NCI-H2196 (cell line): ENCODE results near the gene SEC23A.
"Not testable (repeated sequence)": the region's sequence is repeated elsewhere in the genome, so short reads cannot be mapped to it uniquely, and the experiment has no call there.

Experiments used
- DNase-seq: peaks from one replicate; lab custom pipeline; 2025; ENCODE audit not compliant: unreplicated experiment; lab: John Stamatoyannopoulos, UW

Gene SEC23A

GRCh38 chr14:39094515-39094914 lies 8.5 kb downstream of the SEC23A start:
- DNase-seq: no peak

GRCh38 chr14:39091716-39092115 lies 11.3 kb downstream of the SEC23A start:
- no peak for DNase-seq

GRCh38 chr14:39090548-39091111 lies 12.4 kb downstream of the SEC23A start:
- DNase-seq: no peak

- DNase-seq: no peak
Observed at GRCh38 chr14:39087493-39087892, 15.5 kb downstream of the SEC23A start.

GRCh38 chr14:39085933-39086332 lies 17.1 kb downstream of the SEC23A start:
- DNase-seq: no peak

- no peak for DNase-seq
Observed at GRCh38 chr14:39083127-39083526, 19.9 kb downstream of the SEC23A start.

GRCh38 chr14:39080886-39081285 lies 22.1 kb downstream of the SEC23A start:
- no peak for DNase-seq

GRCh38 chr14:39071096-39071495 lies 31.9 kb downstream of the SEC23A start:
- no peak for DNase-seq

- no peak for DNase-seq
Observed at GRCh38 chr14:39069923-39070322, 33.1 kb downstream of the SEC23A start.

- DNase-seq: not testable (repeated sequence)
Observed at GRCh38 chr14:39069169-39069805, 33.7 kb downstream of the SEC23A start.

GRCh38 chr14:39060818-39061437 lies 42.1 kb downstream of the SEC23A start:
- DNase-seq: no peak

- no peak for DNase-seq
Observed at GRCh38 chr14:39055786-39056474, 47.1 kb downstream of the SEC23A start.

- not testable (repeated sequence) for DNase-seq
Observed at GRCh38 chr14:39052869-39053454, 50.1 kb downstream of the SEC23A start.

- no peak for DNase-seq
Observed at GRCh38 chr14:39050389-39050788, 52.6 kb downstream of the SEC23A start.

- not testable (repeated sequence) for DNase-seq
Observed at GRCh38 chr14:39045889-39046288, 57.1 kb downstream of the SEC23A start.

GRCh38 chr14:39043352-39043943 lies 59.6 kb downstream of the SEC23A start:
- no peak for DNase-seq

GRCh38 chr14:39040529-39040928 lies 62.5 kb downstream of the SEC23A start:
- DNase-seq: no peak

GRCh38 chr14:39038542-39038941 lies 64.5 kb downstream of the SEC23A start:
- no peak for DNase-seq

GRCh38 chr14:39036760-39037159 lies 66.3 kb downstream of the SEC23A start:
- no peak for DNase-seq

- no peak for DNase-seq
Observed at GRCh38 chr14:39035336-39035735, 67.7 kb downstream of the SEC23A start.
